Stimulated activated memory B cell treated with anti-CD40 and anti-IgM and Interleukin-4, amounts not matched to agents 10 μg/mL and 1 μg/mL and 100 μg/mL, for 72 hours (primary cell): ENCODE measurements around the gene FBN3.
"Not testable (repeated sequence)": the region's sequence is repeated elsewhere in the genome, so short reads cannot be mapped to it uniquely, and the experiment has no call there.

Experiments used
- ATAC-seq: fragments of 150-1000 bp; cut with Tn5 transposase; 2 replicates; pipeline ENCODE4 v1.10.0; 2021
- H3K27ac Mint-ChIP-seq: one replicate; pipeline ENCODE4 v1.8.0; 2022; ENCODE audit warnings: mild to moderate bottlenecking, mixed read lengths
- H3K27me3 Mint-ChIP-seq: one replicate; pipeline ENCODE4 v1.8.0; 2022; ENCODE audit warnings: mixed read lengths
- H3K36me3 Mint-ChIP-seq: one replicate; pipeline ENCODE4 v1.8.0; 2022; ENCODE audit warnings: mixed read lengths
- H3K4me1 Mint-ChIP-seq: one replicate; pipeline ENCODE4 v1.8.0; 2022; ENCODE audit warnings: mixed read lengths
- H3K4me3 Mint-ChIP-seq: one replicate; pipeline ENCODE4 v1.8.0; 2022; ENCODE audit warnings: mild to moderate bottlenecking, moderate library complexity, mixed read lengths
- H3K9me3 Mint-ChIP-seq: one replicate; pipeline ENCODE4 v1.8.0; 2022; ENCODE audit warnings: mixed read lengths

FBN3 gene

DNA sequence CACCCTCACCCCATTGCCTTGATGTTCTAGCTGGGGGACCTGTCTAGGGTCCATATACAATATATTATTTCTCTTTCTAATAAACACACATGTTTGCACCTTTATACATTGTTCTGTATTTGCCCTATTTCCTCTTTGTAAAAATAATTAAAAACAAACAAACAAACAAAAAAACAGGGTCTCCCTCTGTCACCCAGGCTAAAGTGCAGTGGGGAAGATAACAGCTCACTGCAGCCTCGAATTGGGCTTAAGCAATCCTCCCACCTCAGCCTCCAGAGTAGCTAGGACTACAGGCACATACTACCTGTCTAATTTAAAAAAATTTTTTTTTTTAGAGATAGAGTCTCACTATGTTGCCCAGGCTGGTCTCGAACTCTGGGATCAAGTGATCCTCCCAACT, 5.9 kb upstream of the FBN3 start:
- Mint-ChIP-seq H3K9me3 (no peaks in the 10 kb centered on the region), H3K27ac (no peak overlapping the region), H3K4me3 (no peak overlapping the region), H3K36me3 (no peaks in the 10 kb centered on the region), H3K4me1 (peaks cover 21% of the 10 kb centered on the region), H3K27me3 (peaks cover 68% of the 10 kb centered on the region)
- ATAC-seq, result no peak

DNA sequence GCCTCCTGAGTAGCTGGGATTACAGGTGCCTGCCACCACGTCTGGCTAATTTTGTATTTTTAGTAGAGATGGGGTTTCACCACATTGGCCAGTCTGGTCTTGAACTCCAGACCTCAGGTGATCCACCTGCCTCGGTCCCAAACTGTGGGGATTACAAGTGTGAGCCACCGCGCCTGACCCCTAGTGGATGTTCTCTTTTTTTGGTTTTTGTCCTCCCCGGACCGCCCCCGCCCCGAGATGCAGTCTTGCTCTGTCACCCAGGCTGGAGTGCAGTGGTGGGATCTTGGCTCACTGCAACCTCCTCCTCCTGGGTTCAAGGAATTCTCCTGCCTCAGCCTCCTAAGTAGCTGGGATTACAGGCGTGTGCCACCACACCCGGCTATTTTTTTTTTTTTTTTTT, 4.6 kb upstream of the FBN3 start:
- peaks cover 21% of the 10 kb centered on the region for H3K4me1 Mint-ChIP-seq
- ATAC-seq, H3K4me3 Mint-ChIP-seq, H3K9me3 Mint-ChIP-seq, H3K36me3 Mint-ChIP-seq, H3K27ac Mint-ChIP-seq: not testable (repeated sequence)
- H3K27me3 Mint-ChIP-seq, result peaks cover 76% of the 10 kb centered on the region

DNA sequence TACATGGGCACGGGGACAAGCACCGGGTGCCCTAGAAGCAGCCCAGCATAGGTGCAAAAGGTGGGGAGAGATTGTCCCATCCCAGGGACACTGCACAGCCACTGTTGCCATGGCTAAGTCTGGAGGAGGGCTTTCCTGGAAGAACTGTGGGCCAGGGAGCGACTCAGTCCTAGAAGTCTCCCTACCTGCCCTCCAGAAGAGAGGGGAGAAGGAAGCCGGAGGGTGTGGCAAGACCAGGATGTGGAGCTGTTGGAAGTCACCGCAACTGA, 2.3 kb upstream of the FBN3 start:
- no peak for ATAC-seq
- H3K4me3 Mint-ChIP-seq, result no peak overlapping the region
- H3K27me3 Mint-ChIP-seq, result peaks cover 90% of the 10 kb centered on the region
- H3K9me3 Mint-ChIP-seq, result no peaks in the 10 kb centered on the region
- peaks cover 29% of the 10 kb centered on the region for H3K4me1 Mint-ChIP-seq
- no peak overlapping the region for H3K27ac Mint-ChIP-seq
- no peaks in the 10 kb centered on the region for H3K36me3 Mint-ChIP-seq

DNA sequence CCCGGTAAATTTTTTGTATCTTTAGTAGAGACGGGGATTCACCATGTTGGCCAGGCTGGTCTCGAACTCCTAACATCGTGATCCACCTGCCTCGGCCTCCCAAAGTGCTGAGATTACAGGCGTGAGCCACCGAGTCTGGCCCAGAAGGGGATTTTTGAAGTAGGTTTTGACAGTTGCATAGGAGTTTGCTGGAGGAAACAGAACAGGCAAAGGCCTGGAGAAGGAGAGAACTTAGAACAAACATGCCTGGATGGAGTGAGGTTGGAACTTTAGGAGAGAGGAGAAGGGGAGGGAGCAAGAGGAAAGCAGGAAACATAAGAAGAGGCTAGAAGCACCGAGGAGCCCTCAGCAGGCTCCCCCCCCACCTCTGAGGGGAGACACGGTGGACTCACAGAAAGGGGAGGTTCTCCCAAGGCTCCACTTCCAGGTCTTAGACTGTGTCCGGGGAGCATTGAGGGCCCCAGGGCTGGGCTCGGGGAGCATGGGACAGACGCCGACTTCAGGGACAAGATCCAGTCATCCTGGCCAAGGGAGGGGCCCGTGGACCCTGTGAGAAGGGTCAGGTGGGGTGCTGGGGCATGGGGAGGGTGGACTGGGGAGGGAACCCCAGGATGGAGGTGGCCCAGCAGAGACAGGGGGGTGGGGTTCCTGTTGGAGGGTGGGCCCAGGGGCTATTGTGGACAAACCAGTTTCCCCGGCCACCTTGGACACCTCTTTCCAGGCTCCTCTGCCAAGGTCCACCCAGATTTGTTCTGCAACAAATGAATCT, 1.8 kb upstream of the FBN3 start:
- Mint-ChIP-seq H3K27me3 (peaks cover 91% of the 10 kb centered on the region), H3K4me1 (peaks cover 29% of the 10 kb centered on the region), H3K27ac (no peak overlapping the region), H3K4me3 (no peak overlapping the region), H3K9me3 (no peaks in the 10 kb centered on the region), H3K36me3 (no peaks in the 10 kb centered on the region)
- no peak for ATAC-seq

DNA sequence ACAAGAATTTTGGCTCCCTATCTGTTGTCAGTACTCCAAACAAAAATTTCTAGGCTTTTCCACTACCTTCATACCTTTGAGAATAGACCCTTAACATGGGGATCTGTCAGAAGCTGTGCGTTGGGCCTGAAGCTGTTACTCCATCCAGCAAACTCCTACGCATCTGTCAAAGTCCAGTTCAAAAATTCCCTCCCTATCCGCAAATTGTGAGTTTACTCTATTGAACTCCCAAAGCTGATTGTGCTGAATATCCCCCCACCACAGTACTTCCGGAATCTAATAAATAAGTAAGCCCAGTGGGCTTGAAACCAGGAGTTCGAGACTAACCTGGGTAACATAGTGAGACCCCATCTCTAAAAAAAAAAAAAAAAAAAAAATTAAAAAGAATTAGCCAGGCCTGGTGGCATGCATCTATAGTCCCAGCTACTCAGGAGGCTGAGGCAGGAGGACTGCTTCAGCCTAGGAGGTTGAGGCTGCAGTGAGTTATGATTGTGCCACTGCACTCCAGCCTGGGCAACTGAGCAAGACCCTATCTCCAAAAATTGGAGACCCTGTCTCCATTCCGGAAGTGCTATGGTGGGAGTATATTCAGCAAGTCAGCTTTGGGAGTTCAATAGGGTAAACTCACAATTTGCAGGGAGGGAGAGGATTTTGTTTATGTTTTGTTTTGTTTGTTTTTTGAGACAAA, 930 bp upstream of the FBN3 start:
- Mint-ChIP-seq H3K4me1 (peaks cover 29% of the 10 kb centered on the region), H3K4me3 (no peak overlapping the region), H3K27ac (no peak overlapping the region), H3K27me3 (peaks cover 89% of the 10 kb centered on the region), H3K9me3 (no peaks in the 10 kb centered on the region), H3K36me3 (no peaks in the 10 kb centered on the region)
- ATAC-seq, result no peak

DNA sequence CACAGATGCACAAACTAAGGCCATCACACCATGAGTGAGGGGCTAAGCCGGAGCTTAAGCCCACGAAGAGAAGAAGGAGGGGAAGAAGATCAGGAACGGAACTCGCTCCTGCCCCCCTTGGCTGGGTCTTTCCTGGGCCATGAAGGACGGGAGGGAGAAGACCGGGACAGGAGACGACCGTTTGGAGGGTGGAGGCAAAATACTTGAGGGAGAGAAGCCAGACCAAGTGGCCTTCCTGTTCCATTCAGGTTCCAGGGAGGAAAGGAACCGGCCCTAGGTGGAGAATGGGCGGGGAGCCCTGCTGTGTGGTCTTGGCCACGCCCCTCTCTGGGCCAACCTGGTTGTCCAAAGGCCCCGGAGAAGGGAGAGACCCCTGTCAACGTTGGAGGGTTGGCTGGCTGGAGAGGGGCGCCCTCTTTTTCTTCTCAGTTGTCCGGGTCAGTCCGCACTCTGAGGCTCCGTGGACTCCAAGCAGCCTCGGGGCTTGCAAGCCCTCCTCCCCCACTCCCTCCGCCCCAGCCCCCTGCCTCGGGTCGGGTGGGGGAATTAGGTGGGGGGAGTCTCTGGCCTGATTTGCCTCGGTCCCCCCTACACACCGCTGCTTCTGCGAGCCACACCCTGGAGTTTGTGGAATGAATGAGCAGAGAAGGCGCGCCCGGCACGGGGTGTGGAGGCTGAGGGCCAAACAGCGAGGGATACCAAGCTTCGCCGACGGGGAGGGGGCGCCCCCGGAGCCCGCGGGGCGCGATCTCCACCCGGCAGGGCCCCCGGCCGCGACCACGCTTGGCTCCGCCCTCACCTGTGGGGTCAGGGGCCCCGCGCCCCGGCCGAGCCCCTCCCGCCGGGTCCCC, 757 bp downstream of the FBN3 start:
- Mint-ChIP-seq H3K9me3 (no peaks in the 10 kb centered on the region), H3K4me3 (peak overlapping the region; percentile 51), H3K27me3 (peaks cover 85% of the 10 kb centered on the region), H3K36me3 (no peaks in the 10 kb centered on the region), H3K27ac (no peak overlapping the region), H3K4me1 (peaks cover 21% of the 10 kb centered on the region)
- ATAC-seq, result peak; percentile 18

DNA sequence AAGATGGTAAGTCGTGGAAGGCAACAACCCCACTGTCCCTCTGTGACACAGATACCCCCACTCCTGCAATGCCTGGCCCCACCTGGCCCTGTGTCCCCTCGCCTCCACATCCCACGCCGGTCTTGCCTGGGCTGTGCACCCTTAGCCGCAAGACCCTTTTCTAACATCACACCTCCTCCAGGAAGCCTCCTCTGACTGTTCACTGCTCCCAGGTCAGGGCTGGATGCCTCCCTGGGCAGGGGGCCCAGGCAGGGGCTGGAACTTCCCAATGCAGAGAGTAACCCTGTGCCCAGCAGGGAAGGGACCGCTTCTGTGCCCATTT, 1.3 kb downstream of the FBN3 start:
- no peaks in the 10 kb centered on the region for H3K36me3 Mint-ChIP-seq
- H3K4me1 Mint-ChIP-seq, result peaks cover 17% of the 10 kb centered on the region
- H3K27me3 Mint-ChIP-seq, result peaks cover 85% of the 10 kb centered on the region
- no peak overlapping the region for H3K27ac Mint-ChIP-seq
- peak overlapping the region; percentile 0 for H3K4me3 Mint-ChIP-seq
- ATAC-seq, result no peak
- no peaks in the 10 kb centered on the region for H3K9me3 Mint-ChIP-seq

DNA sequence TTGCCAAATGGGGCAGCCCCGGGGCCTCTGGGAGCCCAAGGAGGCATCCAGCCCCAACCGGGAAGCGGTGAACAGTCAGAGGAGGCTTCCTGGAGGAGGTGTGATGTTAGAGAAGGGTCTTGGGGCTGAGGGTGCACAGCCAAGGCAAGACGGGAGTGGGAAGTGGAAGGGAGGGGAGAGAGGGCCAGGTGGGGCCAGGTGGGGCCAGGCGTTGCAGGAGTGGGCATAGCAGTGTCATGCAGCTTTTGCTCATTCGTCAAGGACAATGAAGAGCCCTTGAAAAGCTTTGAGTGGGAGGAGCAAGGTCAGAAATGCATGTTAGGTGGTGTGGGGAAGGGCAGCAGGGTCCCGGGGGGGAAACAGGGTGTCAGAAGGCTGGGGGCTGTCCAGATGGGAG, 1.8 kb downstream of the FBN3 start:
- Mint-ChIP-seq H3K4me1 (peaks cover 16% of the 10 kb centered on the region), H3K9me3 (no peaks in the 10 kb centered on the region), H3K4me3 (no peak overlapping the region), H3K27ac (no peak overlapping the region), H3K27me3 (peaks cover 86% of the 10 kb centered on the region), H3K36me3 (no peaks in the 10 kb centered on the region)
- no peak for ATAC-seq

DNA sequence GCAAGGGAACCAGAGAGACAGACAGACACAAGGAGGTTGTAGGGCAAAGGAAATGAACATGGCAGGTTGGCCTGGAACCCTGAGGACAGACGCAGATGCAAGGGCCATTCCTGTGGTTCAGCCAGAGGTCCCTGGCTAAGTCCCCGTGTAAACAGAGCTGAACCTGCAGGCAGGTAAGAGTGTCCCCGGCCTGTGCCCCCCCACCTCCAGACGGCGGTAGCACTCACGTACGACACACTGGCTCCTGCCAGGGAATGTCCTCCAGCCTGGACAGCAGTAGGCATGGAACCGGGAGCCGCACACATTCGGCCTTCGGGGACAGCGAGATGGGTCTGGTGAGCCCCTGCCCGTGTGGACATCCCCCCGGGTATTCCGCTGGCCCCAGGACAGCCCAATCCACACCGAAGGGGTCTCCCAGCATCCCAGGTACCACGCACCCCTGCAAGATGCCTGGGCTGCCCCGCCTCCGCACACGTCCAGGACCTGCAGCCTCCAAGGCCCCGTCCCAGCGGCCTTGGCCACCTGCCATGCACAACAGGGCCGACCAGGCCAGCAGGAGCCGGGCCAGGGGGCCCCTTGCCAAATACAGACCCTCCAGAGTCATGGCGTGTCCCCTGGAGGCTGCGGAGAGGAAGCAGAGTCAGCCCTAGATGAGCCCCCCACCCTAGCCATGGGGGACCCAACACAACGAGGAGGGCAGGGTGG, 2.4 kb downstream of the FBN3 start:
- H3K9me3 Mint-ChIP-seq, result no peaks in the 10 kb centered on the region
- no peaks in the 10 kb centered on the region for H3K36me3 Mint-ChIP-seq
- peaks cover 16% of the 10 kb centered on the region for H3K4me1 Mint-ChIP-seq
- no peak for ATAC-seq
- H3K27me3 Mint-ChIP-seq, result peaks cover 88% of the 10 kb centered on the region
- H3K27ac Mint-ChIP-seq, result no peak overlapping the region
- H3K4me3 Mint-ChIP-seq, result no peak overlapping the region

DNA sequence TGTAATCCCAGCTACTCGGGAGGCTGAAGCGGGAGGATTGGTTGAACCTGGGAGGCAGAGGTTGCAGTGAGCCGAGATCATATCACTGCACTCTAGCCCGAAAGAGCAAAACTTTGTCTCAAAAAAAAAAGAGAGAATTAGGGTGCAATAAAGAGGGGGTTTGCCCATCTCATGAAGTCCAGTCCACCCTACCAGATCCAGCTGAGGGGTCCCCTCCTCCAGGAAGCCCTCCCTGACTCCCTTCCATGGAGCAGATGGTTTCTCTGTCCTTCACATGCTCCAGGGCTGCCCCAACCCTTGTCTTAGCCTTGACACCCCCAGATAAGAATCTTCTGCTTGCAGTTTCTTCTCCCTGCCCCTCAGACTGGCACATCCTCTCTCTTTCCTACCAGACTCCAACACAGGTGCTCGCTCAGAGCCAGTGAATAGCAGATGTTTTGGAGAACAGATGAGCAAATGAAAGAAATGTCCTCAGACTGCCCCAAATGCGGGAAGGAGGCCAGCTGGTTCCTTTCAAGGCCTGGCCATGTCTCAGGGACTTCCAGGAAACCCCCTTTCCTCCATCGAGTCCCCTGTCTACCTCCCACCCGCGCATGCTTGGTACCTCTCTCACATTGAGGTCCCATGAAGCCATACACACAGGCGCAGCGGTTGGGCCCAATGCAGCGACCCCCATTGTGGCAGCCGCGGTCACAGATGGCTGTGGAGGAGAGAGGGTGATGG, 5.0 kb downstream of the FBN3 start:
- Mint-ChIP-seq H3K4me1 (peaks cover 16% of the 10 kb centered on the region), H3K27ac (no peak overlapping the region), H3K4me3 (no peak overlapping the region), H3K27me3 (peaks cover 75% of the 10 kb centered on the region), H3K36me3 (no peaks in the 10 kb centered on the region), H3K9me3 (no peaks in the 10 kb centered on the region)
- no peak for ATAC-seq

DNA sequence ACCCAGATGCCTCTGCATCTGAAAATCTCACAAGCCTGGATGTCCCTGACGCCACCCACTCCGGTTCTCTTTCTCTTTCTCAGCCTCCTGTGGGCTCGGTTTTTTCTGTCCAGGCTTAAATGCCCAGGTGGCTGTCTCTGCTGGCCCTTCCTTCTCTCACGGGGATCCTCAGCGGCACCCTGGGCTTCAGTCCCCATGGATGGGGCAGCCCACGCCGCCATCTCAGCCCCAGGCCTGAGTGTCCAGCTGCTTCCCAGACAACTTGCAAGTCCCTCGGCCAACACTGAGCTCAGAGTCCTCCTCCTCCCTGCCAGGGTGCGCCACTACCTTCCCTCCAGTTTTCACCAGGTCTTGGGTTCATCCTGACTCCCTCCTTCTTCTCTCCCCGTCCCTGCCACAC, 6.4 kb downstream of the FBN3 start:
- no peak for ATAC-seq
- H3K4me3 Mint-ChIP-seq, result no peak overlapping the region
- H3K36me3 Mint-ChIP-seq, result no peaks in the 10 kb centered on the region
- H3K9me3 Mint-ChIP-seq, result no peaks in the 10 kb centered on the region
- peaks cover 68% of the 10 kb centered on the region for H3K27me3 Mint-ChIP-seq
- no peak overlapping the region for H3K27ac Mint-ChIP-seq
- H3K4me1 Mint-ChIP-seq, result peaks cover 8% of the 10 kb centered on the region

DNA sequence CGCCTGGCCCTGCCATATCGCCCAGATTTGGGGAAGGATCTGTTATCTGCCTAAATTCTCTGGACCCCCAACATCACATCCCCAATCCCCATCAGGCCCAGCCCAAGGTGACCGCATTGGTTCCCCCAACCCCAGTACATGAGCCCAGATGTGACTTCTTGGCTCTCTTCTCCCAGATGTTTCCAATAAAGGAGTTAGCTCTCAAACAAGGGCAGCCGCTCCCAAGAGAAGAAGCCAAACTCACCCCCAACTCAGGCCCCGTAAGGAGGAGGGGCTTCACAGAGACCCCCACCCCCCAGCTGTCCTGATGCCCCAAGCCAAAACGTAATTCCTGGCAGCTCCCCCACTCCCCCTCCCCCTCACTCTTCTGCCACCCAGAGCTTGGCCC, 6.9 kb downstream of the FBN3 start:
- Mint-ChIP-seq H3K36me3 (no peaks in the 10 kb centered on the region), H3K4me3 (no peak overlapping the region), H3K27me3 (peaks cover 65% of the 10 kb centered on the region), H3K9me3 (no peaks in the 10 kb centered on the region), H3K4me1 (peaks cover 2% of the 10 kb centered on the region), H3K27ac (no peak overlapping the region)
- ATAC-seq, result no peak

DNA sequence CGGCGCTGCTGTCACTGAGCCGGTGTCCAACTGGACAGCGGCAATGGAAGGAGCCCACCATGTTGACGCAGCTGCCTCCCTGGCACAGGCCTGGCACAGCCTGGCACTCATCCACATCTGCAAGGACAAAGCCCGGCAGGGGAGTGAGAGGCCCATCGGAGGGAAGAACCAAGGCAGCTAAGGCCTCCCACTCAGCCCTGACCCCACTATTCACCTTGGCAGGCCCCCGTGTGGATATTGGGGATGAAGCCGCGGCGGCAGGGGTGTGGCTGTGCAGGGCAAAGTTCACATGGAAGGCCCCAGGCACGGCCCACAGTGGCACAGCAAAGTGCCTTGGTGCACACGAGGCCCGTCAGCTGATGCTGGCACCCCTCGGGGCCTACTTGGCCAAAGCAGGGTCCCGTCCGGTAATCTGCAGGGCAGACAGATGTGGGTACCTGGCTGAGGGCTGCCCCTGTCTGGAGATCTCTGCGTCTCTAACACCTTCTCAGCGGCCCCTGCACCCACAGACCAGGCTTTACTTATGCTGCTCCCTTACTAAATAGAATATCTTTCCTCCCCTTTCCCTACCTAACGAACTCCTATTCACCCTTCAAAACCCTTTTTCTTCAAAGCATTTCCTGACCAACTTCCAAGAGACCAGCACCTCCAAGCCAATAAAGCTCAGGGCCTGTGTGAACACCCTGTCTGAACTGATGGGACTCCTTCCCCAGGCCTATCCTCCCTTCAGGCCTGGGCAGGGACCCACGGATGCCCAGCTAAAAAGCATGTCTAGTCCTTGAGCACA, 7.5 kb downstream of the FBN3 start:
- H3K4me1 Mint-ChIP-seq, result no peaks in the 10 kb centered on the region
- H3K4me3 Mint-ChIP-seq, result no peak overlapping the region
- no peaks in the 10 kb centered on the region for H3K9me3 Mint-ChIP-seq
- ATAC-seq, result no peak
- peaks cover 59% of the 10 kb centered on the region for H3K27me3 Mint-ChIP-seq
- H3K27ac Mint-ChIP-seq, result no peak overlapping the region
- no peaks in the 10 kb centered on the region for H3K36me3 Mint-ChIP-seq

DNA sequence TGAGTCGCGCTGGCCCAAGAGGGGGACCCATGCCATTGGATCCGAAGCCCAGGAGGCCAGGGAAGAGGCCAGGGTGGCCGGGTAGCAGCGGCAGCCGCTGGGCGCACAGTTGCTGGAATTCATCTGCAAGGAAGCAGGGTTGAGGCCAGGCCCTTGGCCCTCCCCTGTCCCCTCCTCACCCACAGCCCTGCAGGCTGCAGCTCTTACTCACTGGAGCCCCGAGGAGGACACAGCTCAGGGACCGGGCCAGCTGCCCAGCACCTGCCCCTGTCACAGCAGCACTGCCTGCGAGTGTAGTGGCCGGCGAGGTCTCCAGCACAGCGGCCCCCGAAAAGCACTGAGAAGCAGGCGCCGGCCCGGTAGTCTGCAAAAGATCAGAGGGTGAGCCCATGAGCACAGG, 11.2 kb downstream of the FBN3 start:
- no peaks in the 10 kb centered on the region for H3K9me3 Mint-ChIP-seq
- no peaks in the 10 kb centered on the region for H3K4me1 Mint-ChIP-seq
- no peak overlapping the region for H3K4me3 Mint-ChIP-seq
- peaks cover 29% of the 10 kb centered on the region for H3K27me3 Mint-ChIP-seq
- no peaks in the 10 kb centered on the region for H3K36me3 Mint-ChIP-seq
- H3K27ac Mint-ChIP-seq, result no peak overlapping the region
- ATAC-seq, result no peak
